ACHN (cell line): Measurements from ENCODE around the gene PPP1R1B.

Experiments used
- DNase-seq: peaks from one replicate; pipeline ENCODE4 v3.0.0-alpha.2; 2015
- in situ Hi-C: cut with HindIII; loops from 2 replicates; pipeline ENCODE4 v1.10.0; 2017; ENCODE audit warnings: low sequenced_read_pairs, low pct_ligation_motif_present, low pct_unique_long_range_greater_than_20kb

PPP1R1B gene

DNA sequence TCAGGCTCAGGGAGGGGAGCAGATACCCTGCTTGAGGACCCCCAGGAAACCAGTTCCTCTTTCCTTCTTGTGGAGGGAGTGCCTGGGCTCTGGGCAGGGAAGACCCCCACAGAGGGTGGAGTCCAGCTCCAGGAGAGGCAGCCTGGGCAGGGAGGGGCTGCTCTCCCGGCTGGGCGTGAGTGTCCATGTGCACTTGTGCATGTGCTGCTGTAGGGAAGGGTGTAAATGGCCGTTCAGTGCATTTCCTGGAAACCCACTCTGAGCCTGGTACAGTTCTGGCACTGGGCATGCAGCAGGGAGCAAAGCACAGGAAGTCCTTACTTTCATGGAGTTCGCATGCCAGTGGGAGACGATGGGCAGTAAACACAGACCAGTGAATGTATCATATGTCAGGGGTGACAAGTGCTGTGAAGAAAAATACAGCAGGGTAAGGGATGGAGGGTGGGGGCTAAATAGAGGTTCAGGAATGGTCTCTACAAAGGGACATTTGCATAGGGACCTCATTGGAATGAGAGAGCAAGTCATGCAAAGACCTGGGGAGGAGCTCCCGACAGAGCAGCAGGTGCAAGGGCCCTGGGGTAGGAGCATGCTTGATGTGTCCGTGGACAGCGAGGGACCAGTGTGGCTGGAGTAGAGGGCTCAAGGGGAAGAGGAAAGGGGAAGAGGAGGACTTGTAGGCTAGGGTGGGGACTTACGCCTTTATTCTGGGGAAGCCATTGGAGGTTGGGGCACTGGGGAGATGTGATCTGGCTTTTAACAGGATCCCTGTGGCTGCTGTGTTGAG, 15.7 kb downstream of the PPP1R1B start:
- in situ Hi-C loops = no loop called here
- DNase-seq = no peak

DNA sequence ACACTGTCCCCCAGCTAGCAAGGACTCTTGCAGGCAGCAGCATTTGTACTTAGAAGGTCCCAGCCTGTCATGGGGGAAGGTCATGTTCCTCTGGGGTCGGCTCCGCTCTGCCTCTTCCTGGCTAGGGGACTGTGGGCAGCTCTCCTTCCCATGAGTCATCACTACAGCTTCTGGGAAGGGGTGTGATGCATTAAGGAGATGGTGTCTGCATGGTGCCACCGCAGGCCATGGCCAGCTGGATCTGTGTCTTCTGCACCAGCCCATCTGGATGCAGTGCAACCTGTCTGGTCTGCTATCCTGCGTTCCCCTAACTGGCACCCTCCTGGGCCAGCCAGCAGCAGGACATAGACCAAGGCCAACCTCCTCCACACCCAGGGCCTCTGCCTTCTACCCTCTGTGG, 16.5 kb downstream of the PPP1R1B start:
- in situ Hi-C loops = no loop called here
- peak; percentile 22 for DNase-seq

DNA sequence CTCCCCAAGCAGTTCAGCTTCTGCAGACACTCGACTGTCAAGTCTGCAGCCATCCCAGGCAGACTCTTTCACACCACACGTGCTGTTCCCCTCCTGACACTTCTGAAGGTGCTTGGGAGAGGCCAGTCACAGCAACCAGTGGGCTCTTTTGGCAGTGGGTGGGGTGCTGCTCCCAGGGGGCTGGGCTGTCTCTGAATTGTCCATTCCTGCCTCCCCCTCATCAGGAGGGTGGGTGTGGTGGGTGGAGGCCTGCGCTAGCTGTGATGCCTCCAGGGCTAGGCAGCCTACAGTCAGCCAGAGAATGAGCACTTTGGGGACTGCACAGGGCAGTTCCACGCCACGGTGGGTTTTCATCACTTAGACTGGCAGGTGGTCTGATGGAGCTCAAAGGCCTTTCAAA, 20.5 kb downstream of the PPP1R1B start:
- in situ Hi-C loops = no loop called here
- DNase-seq = no peak

DNA sequence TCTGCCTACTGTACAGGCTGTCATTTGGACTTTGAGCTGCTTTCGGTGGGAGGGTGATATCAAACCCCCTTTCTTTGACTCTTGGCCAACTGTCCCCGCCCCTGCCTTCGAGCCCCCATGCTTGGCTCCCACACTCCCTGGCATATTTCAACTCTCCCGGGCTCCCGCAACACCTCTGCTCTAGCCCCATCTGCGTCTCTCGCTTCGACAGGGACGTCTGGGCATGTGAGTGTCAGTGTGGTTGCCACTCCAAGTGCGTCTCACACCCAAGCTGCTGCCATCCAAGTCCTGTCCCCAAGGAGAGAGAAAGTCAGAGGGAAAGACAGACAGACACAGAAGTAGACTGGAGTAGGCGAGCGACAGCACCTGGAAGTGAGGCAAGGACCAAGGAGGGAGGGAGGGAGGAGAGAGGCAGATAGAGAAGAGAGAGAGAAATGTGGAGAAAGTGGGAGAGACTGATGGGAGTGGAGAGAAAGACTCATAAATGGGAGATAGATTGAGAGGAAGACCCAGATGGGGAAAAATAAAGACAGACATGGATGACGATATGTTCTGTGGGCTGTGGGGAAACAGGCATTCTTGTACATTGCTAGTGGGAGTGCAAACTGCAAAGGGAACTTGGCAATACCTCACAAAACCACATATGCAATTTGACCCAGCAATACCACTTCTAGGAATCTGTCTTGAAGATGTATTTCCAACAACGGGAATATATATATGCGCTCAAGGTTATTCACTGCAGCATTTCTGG, 22.0 kb downstream of the PPP1R1B start:
- in situ Hi-C loops = no loop called here
- DNase-seq = no peak

DNA sequence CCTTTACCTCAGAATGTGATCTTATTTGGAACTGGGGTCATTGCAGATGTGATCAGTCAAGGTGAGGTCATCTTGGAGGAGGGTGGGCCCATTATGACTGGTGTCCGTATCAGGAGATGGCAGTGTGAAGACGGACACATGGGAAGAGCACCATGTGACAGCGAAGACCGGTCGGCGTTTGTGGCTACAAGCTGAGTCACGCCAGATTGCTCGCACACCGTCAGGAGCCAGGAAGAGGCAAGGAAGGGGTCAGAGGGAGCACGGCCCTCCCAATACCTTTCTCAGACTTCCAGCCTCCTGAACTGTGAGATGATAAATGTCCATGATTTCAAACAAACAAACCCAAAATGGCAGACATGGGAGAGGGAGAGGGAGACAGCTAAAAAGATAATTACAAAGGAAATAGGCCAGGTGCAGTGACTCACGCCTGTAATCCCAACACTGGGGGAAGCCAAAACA, 23.4 kb downstream of the PPP1R1B start:
- in situ Hi-C loops = no loop called here
- DNase-seq = no peak

DNA sequence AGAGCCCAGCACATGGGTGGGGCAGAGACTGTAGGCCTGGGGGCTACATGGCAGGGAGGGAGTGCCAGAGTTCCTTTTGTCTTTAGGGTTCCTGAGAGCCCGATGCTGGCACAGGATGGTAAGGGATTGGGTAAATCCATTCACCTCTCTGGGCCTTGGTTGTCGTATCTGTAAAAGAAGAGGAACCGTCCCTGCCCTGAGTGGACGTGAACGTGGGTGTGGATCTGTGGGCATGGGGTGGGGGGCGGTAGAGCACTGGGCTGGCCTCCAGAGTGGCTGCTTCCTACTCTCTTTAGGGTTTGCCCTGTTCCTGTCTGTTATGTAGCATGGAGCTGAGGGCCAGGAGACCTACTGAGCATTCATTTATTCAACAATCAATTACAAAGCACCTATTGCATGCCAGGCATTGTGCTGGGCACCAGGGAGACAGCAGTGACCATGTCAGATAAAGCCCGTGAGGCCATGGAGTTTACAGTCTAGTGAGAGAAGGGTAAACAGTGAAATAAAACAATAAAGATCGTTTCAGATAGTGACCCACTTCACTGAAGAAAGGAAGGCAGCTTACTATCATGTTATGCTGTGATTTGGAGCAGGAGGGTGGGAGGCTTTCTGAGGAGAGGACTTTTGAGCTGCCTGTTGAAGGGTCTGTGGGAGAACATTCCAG, 25.3 kb downstream of the PPP1R1B start:
- in situ Hi-C loops = no loop called here
- DNase-seq = no peak

DNA sequence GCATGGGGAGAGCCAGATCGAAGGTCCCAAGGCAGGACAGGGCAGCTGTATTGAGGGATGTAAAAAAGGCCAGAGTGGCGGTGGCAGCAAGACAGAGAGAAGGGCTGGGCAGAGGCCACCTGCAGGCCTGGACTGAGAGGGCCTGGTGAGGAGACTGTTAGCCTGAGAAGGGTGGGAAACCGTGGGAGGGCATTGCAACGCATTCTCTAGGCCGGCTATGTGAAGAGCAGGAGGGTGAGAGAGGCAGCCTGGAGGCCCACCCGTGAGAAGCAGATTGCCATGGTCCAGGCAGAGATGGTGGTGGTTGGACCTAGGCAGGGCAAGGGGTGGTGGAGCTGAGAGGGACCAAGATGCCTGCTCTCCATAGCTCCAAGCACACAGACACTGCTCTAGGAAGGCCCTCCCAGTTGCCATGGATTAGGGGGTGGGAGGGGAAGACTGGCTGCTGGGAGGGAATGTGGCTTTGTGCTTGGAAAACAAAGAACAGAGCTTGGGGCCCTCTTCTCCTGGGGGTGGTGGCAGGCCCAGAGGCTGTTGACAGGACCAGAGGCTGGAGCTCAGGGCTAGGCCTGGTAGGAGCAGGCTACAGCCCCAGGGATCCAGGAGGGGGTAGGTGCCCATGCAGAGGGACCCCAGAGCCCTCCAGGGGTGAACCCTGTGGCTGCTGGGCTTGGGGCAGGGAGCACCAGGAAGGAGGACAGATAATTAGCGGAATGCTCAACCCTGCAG, 26.0 kb downstream of the PPP1R1B start:
- DNase-seq = no peak
- in situ Hi-C loops = no loop called here

DNA sequence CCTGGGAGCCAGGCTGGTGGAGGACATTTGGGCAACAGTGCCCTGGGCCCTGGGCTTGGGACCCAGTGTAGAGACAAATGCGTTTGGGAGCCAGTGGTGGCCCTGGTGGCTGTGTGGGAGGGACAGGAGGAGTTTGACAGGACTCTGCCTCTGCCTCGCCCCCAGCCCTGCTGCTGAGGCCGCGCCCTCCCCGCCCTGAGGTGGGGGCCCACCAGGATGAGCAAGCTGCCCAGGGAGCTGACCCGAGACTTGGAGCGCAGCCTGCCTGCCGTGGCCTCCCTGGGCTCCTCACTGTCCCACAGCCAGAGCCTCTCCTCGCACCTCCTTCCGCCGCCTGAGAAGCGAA, 26.5 kb downstream of the PPP1R1B start:
- no peak for DNase-seq
- in situ Hi-C loops = no loop called here

DNA sequence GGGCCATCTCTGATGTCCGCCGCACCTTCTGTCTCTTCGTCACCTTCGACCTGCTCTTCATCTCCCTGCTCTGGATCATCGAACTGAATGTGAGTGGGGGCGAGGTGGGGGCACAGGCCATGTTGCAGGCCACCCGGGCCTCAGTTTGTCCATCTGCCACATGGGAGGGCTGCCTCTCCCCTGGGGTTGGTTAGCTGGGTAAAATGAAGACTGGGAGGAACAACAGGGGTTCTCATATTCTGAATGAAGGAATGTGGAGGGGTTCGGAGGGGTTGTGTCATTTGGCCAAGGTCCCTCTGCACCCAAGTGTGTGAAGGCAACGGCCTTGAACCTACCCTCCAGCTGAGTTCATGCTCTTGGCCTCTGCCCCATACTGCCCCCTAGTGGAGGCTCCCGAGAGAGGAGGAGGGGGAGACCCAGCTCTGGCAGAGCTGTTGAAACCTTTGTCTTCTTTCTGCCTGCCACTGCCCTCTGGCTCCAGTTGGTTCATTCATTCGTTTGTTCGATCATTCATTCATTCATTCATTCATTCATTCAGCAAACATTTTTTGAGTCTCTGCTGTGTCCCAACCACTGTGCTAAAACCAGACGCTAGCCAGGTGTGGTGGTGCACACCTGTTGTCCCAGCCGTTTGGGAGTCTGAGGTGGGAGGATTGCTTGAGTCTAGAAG, 27.0 kb downstream of the PPP1R1B start:
- in situ Hi-C loops = no loop called here
- DNase-seq = peak; percentile 66

DNA sequence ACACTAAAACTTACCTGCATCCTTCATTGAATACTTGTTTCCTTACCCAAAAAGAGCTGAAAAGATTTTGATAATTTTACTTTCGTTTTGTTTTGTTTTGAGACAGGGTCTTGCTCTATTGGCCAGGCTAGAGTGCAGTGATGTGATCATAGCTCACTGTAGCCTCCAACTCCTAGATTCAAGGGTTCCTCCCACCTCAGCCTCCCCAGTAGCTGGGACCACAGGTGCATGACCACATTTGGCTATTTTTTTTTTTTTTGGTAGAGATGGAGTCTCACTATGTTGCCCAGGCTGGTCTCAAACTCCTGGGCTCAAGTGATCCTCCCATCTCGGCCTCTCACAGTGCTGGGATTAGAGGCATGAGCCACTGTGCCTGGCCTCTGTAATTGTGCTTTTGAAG, 28.4 kb downstream of the PPP1R1B start:
- in situ Hi-C loops = no loop called here
- no peak for DNase-seq

DNA sequence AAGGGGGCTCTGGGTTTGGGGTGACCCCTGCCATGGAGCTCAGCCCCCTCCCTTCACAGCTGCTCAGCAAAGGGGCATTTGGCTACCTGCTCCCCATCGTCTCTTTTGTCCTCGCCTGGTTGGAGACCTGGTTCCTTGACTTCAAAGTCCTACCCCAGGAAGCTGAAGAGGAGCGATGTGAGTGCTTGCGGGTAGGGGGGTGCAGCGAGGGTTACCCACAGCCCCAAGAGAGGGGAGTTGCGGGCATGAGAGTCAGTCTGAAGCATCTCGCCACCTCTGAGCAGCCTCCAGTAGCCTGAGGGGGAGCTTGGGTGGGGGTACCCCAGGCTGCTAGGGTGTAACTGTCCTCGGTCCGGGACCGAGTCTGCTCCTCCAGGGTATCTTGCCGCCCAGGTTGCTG, 31.6 kb downstream of the PPP1R1B start:
- in situ Hi-C loops = no loop called here
- DNase-seq = no peak

DNA sequence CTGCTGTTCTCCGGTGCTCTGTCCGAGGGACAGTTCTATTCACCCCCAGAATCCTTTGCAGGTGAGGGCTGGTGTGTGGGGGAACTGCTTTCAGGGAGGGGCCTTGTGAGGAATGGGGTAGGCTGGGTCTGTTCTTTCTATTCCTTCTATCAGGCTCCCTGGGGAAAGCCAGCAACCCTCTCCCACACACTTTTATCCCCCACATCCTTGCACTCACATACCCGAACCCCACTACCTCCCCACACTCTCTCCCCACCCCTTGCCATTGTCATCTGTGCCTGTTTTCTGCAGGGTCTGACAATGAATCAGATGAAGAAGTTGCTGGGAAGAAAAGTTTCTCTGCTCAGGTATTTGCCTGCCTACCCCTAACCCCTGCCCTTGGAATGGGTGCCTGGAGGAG, 32.0 kb downstream of the PPP1R1B start:
- in situ Hi-C loops = no loop called here

DNA sequence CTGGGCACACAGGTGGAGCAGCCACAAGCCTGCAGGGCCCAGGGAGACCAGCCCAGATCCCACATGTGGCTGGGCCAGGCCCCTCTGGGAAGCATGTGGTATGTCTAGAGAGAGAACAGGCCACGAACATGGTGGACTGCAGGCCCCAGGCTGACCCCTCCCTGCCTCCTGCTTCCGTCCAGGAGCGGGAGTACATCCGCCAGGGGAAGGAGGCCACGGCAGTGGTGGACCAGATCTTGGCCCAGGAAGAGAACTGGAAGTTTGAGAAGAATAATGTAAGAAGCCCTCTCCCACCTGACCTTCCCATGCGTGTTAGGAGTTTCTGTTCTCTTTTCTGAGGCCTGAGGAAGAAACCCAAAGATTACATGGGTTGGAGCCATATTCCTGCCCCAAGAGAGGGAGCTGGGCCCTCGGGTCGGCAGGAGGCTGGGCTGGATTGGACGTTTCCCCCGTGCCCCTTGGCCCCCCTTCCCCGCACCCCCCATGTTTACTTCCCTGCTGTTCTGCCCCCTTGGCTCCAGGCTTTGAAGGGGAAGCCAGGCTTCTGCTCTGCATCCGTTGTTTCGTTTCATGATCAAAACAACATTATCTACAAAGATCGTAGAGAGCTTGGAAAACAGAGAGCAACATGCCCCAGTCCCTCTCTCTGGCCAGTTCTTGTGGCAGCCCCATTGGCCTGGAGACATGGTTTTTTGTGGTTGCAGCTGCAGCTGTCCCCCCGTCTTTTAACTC, 32.7 kb downstream of the PPP1R1B start:
- no peak for DNase-seq
- in situ Hi-C loops = no loop called here

More for the DNA sequence above, 32.0 kb downstream of the PPP1R1B start:
- no peak for DNase-seq

DNA sequence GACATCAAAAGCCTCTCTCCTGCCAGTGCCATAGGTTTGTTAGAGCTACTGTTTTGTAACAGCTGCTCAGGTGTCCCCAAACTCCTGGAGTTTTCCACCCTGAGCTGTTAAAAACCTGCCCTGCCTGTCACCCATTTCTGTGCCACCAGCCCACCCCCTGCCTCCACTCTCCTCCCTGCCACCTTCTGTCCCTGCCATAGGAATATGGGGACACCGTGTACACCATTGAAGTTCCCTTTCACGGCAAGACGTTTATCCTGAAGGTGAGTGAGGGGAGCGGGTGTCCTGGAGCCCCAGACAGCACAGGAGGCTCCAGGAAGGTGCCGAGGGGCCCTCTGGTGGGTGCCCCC, 33.2 kb downstream of the PPP1R1B start:
- no peak for DNase-seq
- in situ Hi-C loops = no loop called here

DNA sequence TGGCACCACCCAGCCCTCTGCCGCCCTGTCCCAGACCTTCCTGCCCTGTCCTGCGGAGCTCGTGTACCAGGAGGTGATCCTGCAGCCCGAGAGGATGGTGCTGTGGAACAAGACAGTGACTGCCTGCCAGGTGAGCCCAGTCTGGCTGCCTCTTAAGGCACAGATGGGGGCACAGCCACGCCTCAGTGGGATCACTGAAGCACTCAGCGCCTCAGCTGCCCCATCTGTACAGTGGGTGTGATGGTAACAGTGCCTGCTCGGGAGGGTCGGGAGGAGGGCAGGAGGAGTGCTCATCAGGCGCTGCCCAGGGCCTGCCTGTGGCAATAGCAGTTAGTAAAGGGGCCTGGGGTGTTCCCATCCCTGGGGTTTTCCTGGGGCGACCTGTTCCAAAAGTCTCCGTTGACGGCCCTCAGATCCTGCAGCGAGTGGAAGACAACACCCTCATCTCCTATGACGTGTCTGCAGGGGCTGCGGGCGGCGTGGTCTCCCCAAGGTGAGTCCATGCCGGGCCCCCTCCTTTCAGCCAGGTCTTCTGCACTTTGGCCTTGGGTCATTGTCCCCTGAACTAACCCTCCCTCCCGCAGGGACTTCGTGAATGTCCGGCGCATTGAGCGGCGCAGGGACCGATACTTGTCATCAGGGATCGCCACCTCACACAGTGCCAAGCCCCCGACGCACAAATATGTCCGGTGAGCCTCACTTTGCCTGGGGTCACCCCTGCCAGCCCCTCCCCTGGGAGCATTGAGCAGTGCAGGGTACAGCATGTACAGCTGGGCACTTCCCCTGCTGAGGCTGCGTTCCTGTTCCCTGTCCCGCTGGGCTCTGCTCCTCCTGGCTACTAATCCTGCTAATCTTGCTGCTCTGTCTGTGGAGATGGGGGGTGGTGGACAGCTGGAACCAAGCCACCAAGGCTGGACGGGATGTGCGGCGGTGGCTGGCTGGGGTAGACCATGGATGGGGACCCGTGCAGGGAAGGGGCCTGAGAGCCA, 33.9 kb downstream of the PPP1R1B start:
- in situ Hi-C loops = no loop called here
- no peak for DNase-seq

DNA sequence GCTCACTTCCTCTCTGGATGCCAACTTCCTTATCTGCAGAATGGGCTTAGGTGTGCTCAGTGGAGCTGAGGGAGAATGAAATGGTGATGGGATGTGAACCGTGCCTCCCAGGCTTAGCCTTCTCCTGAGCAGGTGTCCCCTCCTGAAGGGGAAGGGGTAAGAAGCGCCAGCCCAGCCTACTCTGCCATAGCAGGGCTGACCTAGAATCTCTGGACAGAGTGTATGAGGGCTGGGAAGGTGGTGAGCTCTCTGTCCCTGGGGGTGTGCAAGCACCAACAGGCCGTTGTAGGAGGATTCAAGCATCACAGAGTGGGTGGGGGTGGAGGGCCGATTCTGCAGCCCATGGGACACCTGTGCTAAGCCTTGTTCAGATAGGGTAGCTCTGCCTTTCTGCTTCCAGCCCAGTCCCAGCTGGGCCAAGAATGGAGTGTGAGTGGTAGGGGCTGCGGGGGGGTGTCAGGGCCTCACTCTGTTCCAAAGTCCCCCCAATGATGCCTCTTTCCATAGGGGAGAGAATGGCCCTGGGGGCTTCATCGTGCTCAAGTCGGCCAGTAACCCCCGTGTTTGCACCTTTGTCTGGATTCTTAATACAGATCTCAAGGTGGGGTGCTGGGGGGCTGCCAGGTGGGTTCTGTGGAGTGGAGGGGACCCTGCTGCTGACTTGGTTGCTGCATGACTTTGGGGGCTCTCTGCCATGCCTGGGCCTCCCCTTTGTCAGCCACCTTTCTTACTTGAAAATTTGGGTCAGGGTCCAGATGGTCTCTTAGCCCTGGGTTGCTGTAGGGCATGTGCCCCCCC, 35.2 kb downstream of the PPP1R1B start:
- no peak for DNase-seq
- in situ Hi-C loops = no loop called here
